ENCODE measurements around the gene FRMD4B.
"Not testable (repeated sequence)": the region's sequence is repeated elsewhere in the genome, so short reads cannot be mapped to it uniquely, and the experiment has no call there.

The FRMD4B gene

DNA sequence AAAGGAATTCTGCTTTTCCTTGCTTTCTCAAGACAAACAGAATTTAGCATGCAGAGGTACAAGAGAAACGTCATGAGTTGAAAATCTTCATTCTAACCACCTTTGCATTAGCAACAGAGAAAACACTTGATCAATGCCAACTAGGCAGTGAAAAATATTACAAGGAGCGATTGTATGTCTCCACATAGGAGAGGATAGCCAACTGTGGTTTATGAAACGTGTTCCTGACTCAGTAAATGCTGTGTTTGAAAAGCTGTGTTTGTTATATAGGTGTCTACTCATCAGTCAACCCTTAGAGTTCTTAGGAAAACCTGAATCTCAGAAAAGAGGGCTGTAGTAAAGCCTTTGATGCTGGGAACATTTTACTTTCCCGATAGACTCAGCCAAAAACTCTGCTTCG is 102.4 kb downstream of the FRMD4B start:
- Mint-ChIP-seq H3K27me3 (ENCODE audit: low read depth) (no peaks in the 10 kb centered on the region), H3K9me3 (no peaks in the 10 kb centered on the region), H3K36me3 (ENCODE audit: low read depth) (no peaks in the 10 kb centered on the region), H3K27ac (no peak overlapping the region), H3K4me1 (ENCODE audit: low read depth) (peaks cover 14% of the 10 kb centered on the region), H3K4me3 (no peak overlapping the region)

- H3K36me3 Mint-ChIP-seq (ENCODE audit: low read depth): no peaks in the 10 kb centered on the region
- H3K27ac Mint-ChIP-seq: peak overlapping the region; percentile 27
- H3K4me3 Mint-ChIP-seq: no peak overlapping the region
- peaks cover 9% of the 10 kb centered on the region for H3K4me1 Mint-ChIP-seq (ENCODE audit: low read depth)
- no peaks in the 10 kb centered on the region for H3K27me3 Mint-ChIP-seq (ENCODE audit: low read depth)
- H3K9me3 Mint-ChIP-seq: no peaks in the 10 kb centered on the region
These were observed 103.7 kb downstream of the FRMD4B start for GRCh38 chr3:69282181-69282580.

DNA sequence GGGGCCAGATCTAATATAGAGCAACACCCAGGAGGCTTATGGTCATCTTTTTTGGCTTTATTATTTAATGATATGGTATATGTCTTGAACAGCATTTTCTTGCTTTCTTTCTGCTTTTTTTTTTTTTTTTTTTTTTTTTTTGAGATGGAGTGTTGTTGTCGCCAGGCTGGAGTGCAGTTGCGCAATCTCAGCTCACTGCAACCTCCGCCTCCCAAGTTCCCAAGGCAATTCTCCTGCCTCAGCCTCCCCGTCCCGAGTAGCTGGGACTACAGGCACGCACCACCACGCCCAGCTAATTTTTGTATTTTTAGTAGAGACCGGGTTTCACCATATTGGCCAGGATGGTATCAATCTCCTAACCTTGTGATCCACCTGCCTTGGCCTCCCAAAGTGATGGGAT is 108.5 kb downstream of the FRMD4B start:
- not testable (repeated sequence) for H3K9me3 Mint-ChIP-seq; H3K4me3 Mint-ChIP-seq; H3K27me3 Mint-ChIP-seq (ENCODE audit: low read depth); H3K27ac Mint-ChIP-seq; H3K4me1 Mint-ChIP-seq (ENCODE audit: low read depth); H3K36me3 Mint-ChIP-seq (ENCODE audit: low read depth)

DNA sequence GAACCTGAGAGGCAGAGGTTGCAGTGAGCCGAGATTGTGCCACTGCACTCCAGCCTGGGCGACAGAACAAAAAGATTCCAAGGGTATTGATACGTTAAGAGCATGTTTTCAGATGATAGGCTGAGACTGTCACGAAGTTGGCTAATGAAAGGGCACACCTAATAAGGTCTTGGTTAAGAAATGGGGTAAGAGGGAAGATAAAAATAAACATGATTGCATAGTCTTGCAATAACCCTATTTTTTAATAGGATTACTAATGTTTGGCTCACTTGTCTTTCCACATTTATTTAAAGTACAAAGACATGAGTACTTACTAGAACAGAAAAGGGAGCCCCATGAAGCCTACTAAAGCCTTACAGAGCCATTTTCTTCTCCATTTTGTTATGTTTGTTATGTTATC is 109.0 kb downstream of the FRMD4B start:
- H3K27ac Mint-ChIP-seq: no peak overlapping the region
- H3K4me1 Mint-ChIP-seq (ENCODE audit: low read depth): peaks cover 5% of the 10 kb centered on the region
- no peak overlapping the region for H3K4me3 Mint-ChIP-seq
- no peaks in the 10 kb centered on the region for H3K36me3 Mint-ChIP-seq (ENCODE audit: low read depth)
- no peaks in the 10 kb centered on the region for H3K9me3 Mint-ChIP-seq
- no peaks in the 10 kb centered on the region for H3K27me3 Mint-ChIP-seq (ENCODE audit: low read depth)

DNA sequence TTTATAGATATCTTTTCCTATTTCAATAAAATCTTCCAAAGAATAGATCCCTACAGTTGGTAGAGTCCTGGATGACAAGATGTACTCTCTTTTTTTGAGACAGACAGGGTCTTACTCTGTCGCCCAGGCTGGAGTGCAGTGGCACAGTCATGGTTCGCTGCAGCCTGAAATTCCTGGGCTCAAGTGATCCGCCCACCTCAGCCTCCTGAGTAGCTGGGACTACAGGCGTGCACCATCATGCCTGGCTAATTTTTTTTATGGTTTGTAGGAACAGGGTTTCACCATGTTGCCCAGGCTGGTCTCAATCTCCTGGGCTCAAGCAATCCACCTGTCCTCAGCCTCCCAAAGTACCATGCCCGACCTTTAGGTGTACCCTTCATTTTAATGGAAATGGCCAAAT is 109.7 kb downstream of the FRMD4B start:
- H3K4me3 Mint-ChIP-seq; H3K27me3 Mint-ChIP-seq (ENCODE audit: low read depth); H3K27ac Mint-ChIP-seq; H3K4me1 Mint-ChIP-seq (ENCODE audit: low read depth); H3K9me3 Mint-ChIP-seq; H3K36me3 Mint-ChIP-seq (ENCODE audit: low read depth): not testable (repeated sequence)

- no peaks in the 10 kb centered on the region for H3K4me1 Mint-ChIP-seq (ENCODE audit: low read depth)
- H3K27ac Mint-ChIP-seq: no peak overlapping the region
- no peaks in the 10 kb centered on the region for H3K36me3 Mint-ChIP-seq (ENCODE audit: low read depth)
- no peaks in the 10 kb centered on the region for H3K27me3 Mint-ChIP-seq (ENCODE audit: low read depth)
- no peak overlapping the region for H3K4me3 Mint-ChIP-seq
- H3K9me3 Mint-ChIP-seq: no peaks in the 10 kb centered on the region
These were observed 112.0 kb downstream of the FRMD4B start for GRCh38 chr3:69273896-69274295.

DNA sequence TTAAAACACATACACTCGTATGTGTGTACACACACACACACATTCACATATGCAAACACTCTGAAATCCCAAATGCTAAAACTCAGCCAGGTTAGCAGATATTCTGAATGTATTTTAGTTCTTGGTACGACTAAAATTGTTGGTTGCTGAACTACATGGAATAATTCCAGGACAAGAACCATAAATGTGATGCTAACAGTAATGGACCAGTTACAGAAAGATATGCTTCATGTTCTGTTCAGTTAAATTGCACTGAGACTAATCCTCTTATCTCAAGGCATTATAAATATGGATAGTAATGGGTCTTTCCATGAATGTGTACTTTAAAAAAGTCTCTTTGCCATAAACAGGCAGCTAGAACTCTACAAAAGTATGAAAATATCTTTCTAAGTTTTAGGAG is 113.3 kb downstream of the FRMD4B start:
- H3K9me3 Mint-ChIP-seq: no peaks in the 10 kb centered on the region
- no peaks in the 10 kb centered on the region for H3K4me1 Mint-ChIP-seq (ENCODE audit: low read depth)
- no peaks in the 10 kb centered on the region for H3K27me3 Mint-ChIP-seq (ENCODE audit: low read depth)
- no peaks in the 10 kb centered on the region for H3K36me3 Mint-ChIP-seq (ENCODE audit: low read depth)
- H3K4me3 Mint-ChIP-seq: no peak overlapping the region
- no peak overlapping the region for H3K27ac Mint-ChIP-seq

GRCh38 chr3:69271098-69271497 is 114.8 kb downstream of the FRMD4B start:
- Mint-ChIP-seq H3K27me3 (ENCODE audit: low read depth) (no peaks in the 10 kb centered on the region), H3K27ac (no peak overlapping the region), H3K9me3 (no peaks in the 10 kb centered on the region), H3K4me3 (no peak overlapping the region), H3K36me3 (ENCODE audit: low read depth) (no peaks in the 10 kb centered on the region), H3K4me1 (ENCODE audit: low read depth) (peaks cover under 1% of the 10 kb centered on the region)

- Mint-ChIP-seq H3K4me3 (no peak overlapping the region), H3K4me1 (ENCODE audit: low read depth) (peaks cover 3% of the 10 kb centered on the region), H3K27ac (no peak overlapping the region), H3K36me3 (ENCODE audit: low read depth) (no peaks in the 10 kb centered on the region), H3K9me3 (no peaks in the 10 kb centered on the region), H3K27me3 (ENCODE audit: low read depth) (no peaks in the 10 kb centered on the region)
These were observed 119.3 kb downstream of the FRMD4B start for GRCh38 chr3:69266585-69266984.

DNA sequence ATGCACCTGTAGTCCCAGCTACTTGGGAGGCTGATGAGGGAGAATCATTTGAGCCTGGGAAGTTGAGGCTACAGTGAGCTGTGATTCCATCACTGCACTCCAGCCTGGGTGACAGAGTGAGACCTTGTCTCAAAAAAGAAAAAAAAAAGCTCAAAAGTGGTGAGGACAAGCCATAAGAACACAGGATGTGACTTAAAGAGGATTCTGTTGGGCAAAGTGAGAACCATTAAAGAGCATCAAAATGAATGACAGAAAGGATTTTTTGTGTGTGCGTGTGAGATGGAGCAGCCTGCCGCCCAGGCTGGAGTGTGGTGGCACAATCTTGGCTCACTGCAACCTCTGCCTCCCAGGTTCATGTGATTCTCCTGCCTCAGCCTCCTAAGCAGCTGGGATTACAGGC is 119.8 kb downstream of the FRMD4B start:
- H3K4me3 Mint-ChIP-seq; H3K4me1 Mint-ChIP-seq (ENCODE audit: low read depth); H3K9me3 Mint-ChIP-seq; H3K36me3 Mint-ChIP-seq (ENCODE audit: low read depth); H3K27ac Mint-ChIP-seq; H3K27me3 Mint-ChIP-seq (ENCODE audit: low read depth): not testable (repeated sequence)

DNA sequence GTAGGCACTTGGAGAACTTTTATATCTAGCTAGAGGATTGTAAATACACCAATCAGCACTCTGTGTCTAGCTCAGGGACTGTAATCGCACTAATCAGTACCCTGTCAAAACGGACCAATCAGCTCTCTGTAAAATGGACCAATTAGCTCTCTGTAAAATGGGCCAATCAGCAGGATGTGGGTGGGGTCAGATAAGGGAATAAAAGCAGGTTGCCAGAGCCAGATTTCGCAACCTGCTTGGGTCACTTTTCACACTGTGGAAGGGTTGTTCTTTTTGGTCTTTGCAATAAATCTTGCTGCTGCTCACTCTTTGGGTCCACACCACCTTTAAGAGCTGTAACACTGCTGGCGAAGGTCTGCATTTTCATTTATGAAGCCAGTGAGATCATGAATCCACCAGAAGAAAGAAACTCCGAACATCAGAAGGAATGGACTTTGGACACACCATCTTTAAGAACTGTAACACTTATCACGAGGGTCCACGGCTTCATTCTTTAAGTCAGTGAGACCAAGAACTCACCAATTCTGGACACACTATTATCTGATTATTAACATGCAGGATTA is 125.0 kb downstream of the FRMD4B start:
- not testable (repeated sequence) for H3K27me3 Mint-ChIP-seq (ENCODE audit: low read depth); H3K9me3 Mint-ChIP-seq; H3K27ac Mint-ChIP-seq; H3K4me1 Mint-ChIP-seq (ENCODE audit: low read depth); H3K4me3 Mint-ChIP-seq; H3K36me3 Mint-ChIP-seq (ENCODE audit: low read depth)

- no peaks in the 10 kb centered on the region for H3K36me3 Mint-ChIP-seq (ENCODE audit: low read depth)
- H3K9me3 Mint-ChIP-seq: no peaks in the 10 kb centered on the region
- no peaks in the 10 kb centered on the region for H3K27me3 Mint-ChIP-seq (ENCODE audit: low read depth)
- H3K4me3 Mint-ChIP-seq: no peak overlapping the region
- H3K27ac Mint-ChIP-seq: no peak overlapping the region
- H3K4me1 Mint-ChIP-seq (ENCODE audit: low read depth): no peaks in the 10 kb centered on the region
These were observed 125.6 kb downstream of the FRMD4B start for GRCh38 chr3:69260216-69260787.

GRCh38 chr3:69259125-69259524 is 126.8 kb downstream of the FRMD4B start:
- H3K27me3 Mint-ChIP-seq (ENCODE audit: low read depth): no peaks in the 10 kb centered on the region
- no peak overlapping the region for H3K27ac Mint-ChIP-seq
- H3K4me3 Mint-ChIP-seq: no peak overlapping the region

DNA sequence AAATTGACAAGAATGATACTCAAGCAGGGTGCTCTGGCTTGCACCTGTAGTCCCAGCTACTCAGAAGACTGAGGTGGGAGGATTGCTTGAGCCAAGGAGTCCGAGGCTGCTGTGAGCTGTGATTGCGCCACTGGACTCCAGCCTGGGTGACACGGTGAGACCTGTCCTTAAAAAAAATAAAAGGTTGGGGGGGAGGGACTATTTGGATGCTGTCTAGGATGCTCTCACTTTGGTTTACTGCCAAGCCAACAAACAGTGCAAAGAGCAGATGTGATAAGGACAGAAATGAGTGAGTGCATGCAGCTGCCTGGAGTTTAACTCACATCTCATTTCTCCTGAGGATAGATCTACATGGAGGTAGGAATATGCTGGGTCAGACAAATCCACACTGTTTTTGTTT is 130.0 kb downstream of the FRMD4B start:
- Mint-ChIP-seq H3K27me3 (ENCODE audit: low read depth) (no peaks in the 10 kb centered on the region), H3K9me3 (no peaks in the 10 kb centered on the region), H3K4me1 (ENCODE audit: low read depth) (no peaks in the 10 kb centered on the region), H3K36me3 (ENCODE audit: low read depth) (peaks cover 2% of the 10 kb centered on the region), H3K4me3 (no peak overlapping the region), H3K27ac (no peak overlapping the region)

More at GRCh38 chr3:69259125-69259524, 126.8 kb downstream of the FRMD4B start:
- peaks cover 2% of the 10 kb centered on the region for H3K36me3 Mint-ChIP-seq (ENCODE audit: low read depth)
- no peaks in the 10 kb centered on the region for H3K4me1 Mint-ChIP-seq (ENCODE audit: low read depth)
- no peaks in the 10 kb centered on the region for H3K9me3 Mint-ChIP-seq

GRCh38 chr3:69254351-69254750 is 131.5 kb downstream of the FRMD4B start:
- Mint-ChIP-seq H3K27me3 (ENCODE audit: low read depth) (no peaks in the 10 kb centered on the region), H3K4me1 (ENCODE audit: low read depth) (peaks cover 7% of the 10 kb centered on the region), H3K4me3 (no peak overlapping the region), H3K9me3 (no peaks in the 10 kb centered on the region), H3K36me3 (ENCODE audit: low read depth) (peaks cover 2% of the 10 kb centered on the region), H3K27ac (no peak overlapping the region)

GRCh38 chr3:69252631-69253030 is 133.3 kb downstream of the FRMD4B start:
- Mint-ChIP-seq H3K27ac (no peak overlapping the region), H3K9me3 (no peaks in the 10 kb centered on the region), H3K4me3 (no peak overlapping the region), H3K36me3 (ENCODE audit: low read depth) (peaks cover 2% of the 10 kb centered on the region), H3K4me1 (ENCODE audit: low read depth) (peaks cover 10% of the 10 kb centered on the region), H3K27me3 (ENCODE audit: low read depth) (no peaks in the 10 kb centered on the region)

Data from T-helper 1 cell treated with Interleukin-12 subunit alpha and Interleukin-12 subunit beta and Interleukin-4 antibody, amounts not matched to agents 30 μg/mL and 1 μg/mL, for 36 hours (primary cell).